Smooth muscle cell (in vitro differentiated cells): ENCODE data around the gene ARL15. TPM values are rescaled to one million over a fixed set of nuclear protein-coding genes. Genes with fewer than 3 reads are reported as not detected.

Source experiments
- DNase-seq: peaks from one replicate; lab custom pipeline; 2025; ENCODE audit not compliant: unreplicated experiment; lab: John Stamatoyannopoulos, UW
- H2AFZ ChIP-seq: fragments of 200-600 bp; sonication (generic); 2 replicates; pipeline ENCODE4 v1.6.0; 2016; ENCODE audit warnings: antibody characterized with exemption, low read depth, mild to moderate bottlenecking
- H3F3A ChIP-seq: fragments of 200-600 bp; sonication (generic); 2 replicates; pipeline ENCODE4 v1.6.0; 2017; ENCODE audit warnings: antibody characterized with exemption, low read depth
- H3K27ac ChIP-seq: fragments of 200-600 bp; sonication (generic); 2 replicates; pipeline ENCODE4 v1.5.1; 2016; ENCODE audit warnings: low read depth, mild to moderate bottlenecking
- H3K27me3 ChIP-seq: fragments of 200-600 bp; sonication (generic); 2 replicates; pipeline ENCODE4 v1.6.1; 2016; ENCODE audit warnings: low read depth, mild to moderate bottlenecking
- H3K36me3 ChIP-seq: fragments of 200-600 bp; sonication (generic); 2 replicates; pipeline ENCODE4 v1.5.1; 2016; ENCODE audit warnings: low read depth
- H3K4me1 ChIP-seq: fragments of 200-600 bp; sonication (generic); 2 replicates; pipeline ENCODE4 v1.5.1; 2016; ENCODE audit warnings: low read depth
- H3K4me2 ChIP-seq: fragments of 200-600 bp; sonication (generic); 2 replicates; pipeline ENCODE4 v1.6.0; 2016; ENCODE audit warnings: mild to moderate bottlenecking
- H3K4me3 ChIP-seq: fragments of 200-600 bp; sonication (generic); 2 replicates; pipeline ENCODE4 v1.5.1; 2016; ENCODE audit warnings: mild to moderate bottlenecking
- H3K79me2 ChIP-seq: fragments of 200-600 bp; sonication (generic); 2 replicates; pipeline ENCODE4 v1.6.0; 2016; ENCODE audit warnings: low read depth, mild to moderate bottlenecking
- H3K9ac ChIP-seq: fragments of 200-600 bp; sonication (generic); 2 replicates; pipeline ENCODE4 v1.6.0; 2016; ENCODE audit warnings: low read depth
- H3K9me3 ChIP-seq: fragments of 200-600 bp; sonication (generic); replicated peaks from 2 replicates; pipeline ENCODE4 v1.5.1; 2016; ENCODE audit warnings: low read depth
- H4K20me1 ChIP-seq: fragments of 200-600 bp; sonication (generic); 2 replicates; pipeline ENCODE4 v1.6.0; 2016; ENCODE audit warnings: low read depth
- WGBS: methylation state at CpG from one replicate; pipeline ENCODE4 v1.1.7; 2016; ENCODE audit warnings: low lambda C conversion rate; 5-methylcytosine and 5-hydroxymethylcytosine counted together
- polyA plus RNA-seq: library from polyadenylated mRNA; unstranded; fragments of >200 nt; fragmentation: Nextera tagmentation; extraction: Ambion mirVana; gene quantifications from 2 replicates; pipeline ENCODE4 v1.2.1, GENCODE V29; 2016
- total RNA-seq: library from RNA; depleted of rRNA; stranded (reverse); fragments of >200 nt; gene quantifications from 2 replicates; pipeline ENCODE4 v1.2.3, GENCODE V29; 2014
- TF ChIP-seq, protein P1 (sequence below): fragments of 200-600 bp; sonication (generic); IDR thresholded peaks from 2 replicates; pipeline ENCODE4 v1.5.1; 2017; ENCODE audit warnings: borderline replicate concordance, mild to moderate bottlenecking, antibody characterized with exemption; ENCODE audit not compliant: insufficient read depth, poor library complexity, severe bottlenecking

ARL15 gene
- total and polyA plus RNA-seq, 2 experiments from 2014 or later, result 9.8 to 51.1 TPM

DNA sequence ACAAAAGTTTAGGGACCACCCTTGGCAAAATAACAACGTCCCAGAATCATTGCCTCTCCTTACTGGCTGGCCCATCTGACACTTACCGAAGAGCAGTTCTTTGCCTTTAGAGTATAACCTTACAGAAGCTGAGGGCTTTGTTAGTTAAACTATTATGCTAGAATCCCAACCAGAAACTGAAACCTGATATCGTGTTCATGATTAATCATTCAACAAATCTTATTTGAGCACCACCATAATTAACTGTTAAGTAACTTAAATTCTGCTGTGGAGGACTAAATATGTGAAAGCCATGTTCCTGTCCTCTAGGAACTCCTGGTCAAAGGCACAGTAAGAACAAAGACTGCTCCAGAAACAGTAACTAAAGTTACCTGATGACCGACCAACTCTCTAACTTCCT is 104.9 kb downstream of the ARL15 start:
- H3K4me1 ChIP-seq, result peaks cover 1% of the 10 kb centered on the region
- TF ChIP-seq, protein P1, sequence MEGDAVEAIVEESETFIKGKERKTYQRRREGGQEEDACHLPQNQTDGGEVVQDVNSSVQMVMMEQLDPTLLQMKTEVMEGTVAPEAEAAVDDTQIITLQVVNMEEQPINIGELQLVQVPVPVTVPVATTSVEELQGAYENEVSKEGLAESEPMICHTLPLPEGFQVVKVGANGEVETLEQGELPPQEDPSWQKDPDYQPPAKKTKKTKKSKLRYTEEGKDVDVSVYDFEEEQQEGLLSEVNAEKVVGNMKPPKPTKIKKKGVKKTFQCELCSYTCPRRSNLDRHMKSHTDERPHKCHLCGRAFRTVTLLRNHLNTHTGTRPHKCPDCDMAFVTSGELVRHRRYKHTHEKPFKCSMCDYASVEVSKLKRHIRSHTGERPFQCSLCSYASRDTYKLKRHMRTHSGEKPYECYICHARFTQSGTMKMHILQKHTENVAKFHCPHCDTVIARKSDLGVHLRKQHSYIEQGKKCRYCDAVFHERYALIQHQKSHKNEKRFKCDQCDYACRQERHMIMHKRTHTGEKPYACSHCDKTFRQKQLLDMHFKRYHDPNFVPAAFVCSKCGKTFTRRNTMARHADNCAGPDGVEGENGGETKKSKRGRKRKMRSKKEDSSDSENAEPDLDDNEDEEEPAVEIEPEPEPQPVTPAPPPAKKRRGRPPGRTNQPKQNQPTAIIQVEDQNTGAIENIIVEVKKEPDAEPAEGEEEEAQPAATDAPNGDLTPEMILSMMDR, result no peak
- H3K9me3 ChIP-seq, result no peaks in the 10 kb centered on the region
- H3K79me2 ChIP-seq, result peaks cover 19% of the 10 kb centered on the region
- no peak overlapping the region for H2AFZ ChIP-seq
- H3K4me2 ChIP-seq, result no peak overlapping the region
- no peaks in the 10 kb centered on the region for H3K27me3 ChIP-seq
- whole genome bisulfite sequencing, result 84% methylated on average over 4 of the region's 4 CpGs
- H4K20me1 ChIP-seq, result peaks cover 22% of the 10 kb centered on the region
- no peak overlapping the region for H3K4me3 ChIP-seq
- H3K27ac ChIP-seq, result no peak overlapping the region
- H3K36me3 ChIP-seq, result no peaks in the 10 kb centered on the region
- H3K9ac ChIP-seq, result no peak overlapping the region
- H3F3A ChIP-seq, result no peaks in the 10 kb centered on the region
- no peak for DNase-seq

DNA sequence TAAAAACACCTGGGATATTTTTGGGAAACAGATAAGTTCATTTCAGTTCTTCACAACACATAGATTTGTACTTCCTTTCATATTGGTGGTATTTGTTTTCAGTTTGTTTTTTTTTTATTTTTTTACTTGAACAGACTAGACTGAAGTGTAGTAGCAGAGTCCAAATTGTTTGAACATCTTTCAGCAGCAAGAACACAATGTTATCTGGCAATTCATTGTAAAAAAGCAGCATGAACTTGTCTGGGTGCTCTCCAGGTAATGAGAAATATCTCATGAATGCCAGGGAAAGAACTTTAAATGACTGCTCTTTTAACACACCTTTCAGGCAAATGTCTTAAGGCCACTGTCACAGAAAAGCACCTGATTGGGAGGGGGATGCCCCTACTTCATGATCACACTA is 113.4 kb downstream of the ARL15 start:
- Histone ChIP-seq H2AFZ (no peak overlapping the region), H3K36me3 (no peaks in the 10 kb centered on the region), H3F3A (no peaks in the 10 kb centered on the region), H3K9ac (no peak overlapping the region), H3K79me2 (peaks cover 17% of the 10 kb centered on the region), H3K9me3 (no peaks in the 10 kb centered on the region), H3K27ac (no peak overlapping the region), H3K27me3 (no peaks in the 10 kb centered on the region), H3K4me1 (no peaks in the 10 kb centered on the region), H3K4me3 (no peak overlapping the region), H4K20me1 (peaks cover 26% of the 10 kb centered on the region), H3K4me2 (no peak overlapping the region)
- TF ChIP-seq, protein P1, result no peak
- no peak for DNase-seq

DNA sequence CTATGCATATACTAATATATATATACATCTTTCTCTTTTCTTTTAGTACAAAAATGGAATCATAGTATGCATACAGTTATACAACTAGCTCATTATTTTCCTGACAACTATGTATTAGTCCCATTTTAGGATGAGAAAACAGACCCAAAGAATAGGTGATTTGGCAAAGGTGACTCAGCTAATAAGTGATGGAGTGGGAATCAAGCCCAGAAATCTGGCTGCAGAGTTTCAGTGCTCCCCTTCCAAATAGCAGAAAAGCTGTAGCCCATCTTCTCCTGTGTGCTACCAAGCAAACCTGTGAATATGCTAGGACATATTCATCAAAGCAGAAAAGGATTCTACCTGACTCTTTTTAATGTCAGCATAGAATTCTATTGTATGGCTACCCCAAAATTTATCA is 114.7 kb downstream of the ARL15 start:
- H4K20me1 ChIP-seq, result peaks cover 37% of the 10 kb centered on the region
- TF ChIP-seq, protein P1, result no peak
- H3F3A ChIP-seq, result no peaks in the 10 kb centered on the region
- H2AFZ ChIP-seq, result no peak overlapping the region
- no peak overlapping the region for H3K4me2 ChIP-seq
- H3K27ac ChIP-seq, result no peak overlapping the region
- H3K4me1 ChIP-seq, result no peaks in the 10 kb centered on the region
- H3K9me3 ChIP-seq, result no peaks in the 10 kb centered on the region
- H3K79me2 ChIP-seq, result peaks cover 11% of the 10 kb centered on the region
- no peaks in the 10 kb centered on the region for H3K27me3 ChIP-seq
- H3K4me3 ChIP-seq, result no peak overlapping the region
- DNase-seq, result no peak
- no peak overlapping the region for H3K9ac ChIP-seq
- no peaks in the 10 kb centered on the region for H3K36me3 ChIP-seq

DNA sequence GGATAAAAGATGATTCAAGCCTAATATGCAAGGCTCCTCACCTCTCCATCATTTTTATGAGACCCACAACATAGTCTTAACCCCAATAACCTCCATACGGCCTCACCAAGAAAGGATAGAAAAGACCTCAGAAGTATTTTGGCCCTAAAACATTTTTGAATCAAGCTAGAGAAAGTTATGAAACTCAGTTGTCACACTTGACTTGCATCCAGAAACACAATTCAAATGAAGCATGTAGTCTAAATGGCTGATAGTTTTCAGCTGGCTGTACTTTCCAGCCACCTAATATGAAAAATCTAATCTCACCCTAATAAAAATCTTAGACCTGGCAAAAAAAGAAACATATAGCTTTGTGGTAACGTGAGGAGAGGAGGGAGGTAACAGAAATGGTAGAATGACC is 116.1 kb downstream of the ARL15 start:
- H3K4me2 ChIP-seq, result no peak overlapping the region
- H3K79me2 ChIP-seq, result peaks cover 9% of the 10 kb centered on the region
- no peak overlapping the region for H3K9ac ChIP-seq
- H2AFZ ChIP-seq, result no peak overlapping the region
- TF ChIP-seq, protein P1, result no peak
- H3K27ac ChIP-seq, result no peak overlapping the region
- no peaks in the 10 kb centered on the region for H3K4me1 ChIP-seq
- DNase-seq, result no peak
- H4K20me1 ChIP-seq, result peaks cover 46% of the 10 kb centered on the region
- H3K9me3 ChIP-seq, result no peaks in the 10 kb centered on the region
- WGBS, result 91% methylated on average over 2 of the region's 2 CpGs
- H3K27me3 ChIP-seq, result no peaks in the 10 kb centered on the region
- H3F3A ChIP-seq, result no peaks in the 10 kb centered on the region
- no peaks in the 10 kb centered on the region for H3K36me3 ChIP-seq
- no peak overlapping the region for H3K4me3 ChIP-seq
